ENCODE measurements around the gene DCTD.

Gene DCTD

DNA sequence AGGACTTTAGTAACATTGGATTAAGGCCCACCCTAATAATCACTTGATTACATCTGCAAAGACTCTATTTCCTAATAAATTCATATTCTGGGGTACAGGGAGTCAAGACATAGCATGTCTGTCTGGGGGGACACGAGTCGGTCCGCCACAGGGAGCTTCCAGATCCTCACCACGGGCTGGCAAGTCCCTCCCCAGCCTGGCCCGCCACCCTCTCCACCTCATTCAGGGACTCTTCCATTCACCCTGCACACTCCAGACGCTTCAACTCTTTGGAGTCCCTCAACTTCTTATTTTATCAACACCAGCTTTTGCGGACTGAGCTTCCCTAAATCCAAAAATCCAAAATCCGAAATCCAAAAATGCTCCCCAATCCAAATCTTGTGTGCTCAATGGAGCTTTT is 71.2 kb downstream of the DCTD start:
- no peak overlapping the region for H4K8ac ChIP-seq (ENCODE audit: low read depth, low read length)
- H3K4me3 ChIP-seq (ENCODE audit: low read length in 2 of 2) = no peak overlapping the region
- no peaks in the 10 kb centered on the region for H3K36me3 ChIP-seq (replicated peaks in 1 of 2; ENCODE audit: control insufficient read depth in 2 of 2, insufficient read depth in 2 of 2, low read length in 2 of 2)
- H2BK5ac ChIP-seq (ENCODE audit: low read length) = no peak overlapping the region
- no peak overlapping the region for H3K14ac ChIP-seq (ENCODE audit: low read length)
- peaks cover 3% of the 10 kb centered on the region for H3K79me1 ChIP-seq (ENCODE audit: low read depth, low read length)
- H2AFZ ChIP-seq (ENCODE audit: low read length) = no peak overlapping the region
- DNase-seq (ENCODE audit: low spot score) = no peak
- no peak overlapping the region for H2BK15ac ChIP-seq (ENCODE audit: low read length)
- H2AK5ac ChIP-seq (ENCODE audit: low read depth, low read length) = no peak overlapping the region
- WGBS, 2 donors (ENCODE audit: extremely low coverage in 2 of 2, insufficient read length in 2 of 2, insufficient replicate concordance in 1 of 2) = no CpG with 5 or more reads among the region's 8 CpGs
- no peak overlapping the region for H4K91ac ChIP-seq (ENCODE audit: low read depth, low read length, poor library complexity)
- no peak overlapping the region for H3K18ac ChIP-seq (ENCODE audit: low read length)
- H3K4me1 ChIP-seq (ENCODE audit: control insufficient read depth in 2 of 2, insufficient read depth in 1 of 2, low read depth in 1 of 2, low read length in 2 of 2) = peaks cover 4 to 12% of the 10 kb centered on the region in 2 donors
- no peak overlapping the region for H3K4me2 ChIP-seq (ENCODE audit: insufficient read depth, low read length, poor library complexity, severe bottlenecking)
- no peaks in the 10 kb centered on the region for H3K9me3 ChIP-seq (replicated peaks in 1 of 2; ENCODE audit: control insufficient read depth in 2 of 2, insufficient read depth in 1 of 2, low read depth in 1 of 2, low read length in 2 of 2)
- H3K27ac ChIP-seq (replicated peaks; ENCODE audit: low read length) = no peak overlapping the region
- H3K9ac ChIP-seq (ENCODE audit: low read depth, low read length, poor library complexity) = no peak overlapping the region
- H3K27me3 ChIP-seq (ENCODE audit: control insufficient read depth in 3 of 3, insufficient read depth in 3 of 3, low read depth in 1 of 3, low read length in 3 of 3) = no peaks in the 10 kb centered on the region
- H3K23ac ChIP-seq (ENCODE audit: low read depth, low read length, poor library complexity) = no peak overlapping the region
- H3K4ac ChIP-seq (ENCODE audit: low read length) = no peak overlapping the region
- no peak overlapping the region for H2BK120ac ChIP-seq (ENCODE audit: low read depth, low read length)
- H2BK12ac ChIP-seq (ENCODE audit: low read length) = no peak overlapping the region

DNA sequence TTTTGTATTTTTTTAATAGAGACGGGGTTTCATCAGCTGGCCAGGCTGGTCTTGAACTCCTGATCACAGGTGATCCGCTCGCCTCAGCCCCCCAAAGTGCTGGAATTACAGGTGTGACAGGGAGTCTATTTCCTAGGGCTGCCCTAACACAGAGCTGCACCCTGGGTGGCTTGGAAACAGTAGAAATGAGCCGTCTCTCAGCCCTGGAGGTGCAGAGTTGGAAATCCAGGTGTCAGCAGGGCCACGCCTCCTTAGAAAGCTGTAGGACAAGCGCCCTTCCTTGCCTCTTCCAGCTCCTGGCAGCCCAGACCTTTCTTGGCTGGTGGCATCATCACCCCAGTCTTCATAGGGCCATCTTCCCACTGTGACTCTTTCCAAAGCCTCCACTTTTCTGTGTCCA is 71.6 kb downstream of the DCTD start:
- Histone ChIP-seq H2BK12ac (ENCODE audit: low read length) (no peak overlapping the region), H3K36me3 (replicated peaks in 1 of 2; ENCODE audit: control insufficient read depth in 2 of 2, insufficient read depth in 2 of 2, low read length in 2 of 2) (no peaks in the 10 kb centered on the region), H3K18ac (ENCODE audit: low read length) (peak overlapping the region; percentile 44), H3K79me1 (ENCODE audit: low read depth, low read length) (peaks cover 3% of the 10 kb centered on the region), H3K4me3 (ENCODE audit: low read length in 2 of 2) (no peak overlapping the region), H3K4ac (ENCODE audit: low read length) (no peak overlapping the region), H3K14ac (ENCODE audit: low read length) (no peak overlapping the region), H2BK120ac (ENCODE audit: low read depth, low read length) (no peak overlapping the region), H3K9me3 (replicated peaks in 1 of 2; ENCODE audit: control insufficient read depth in 2 of 2, insufficient read depth in 1 of 2, low read depth in 1 of 2, low read length in 2 of 2) (no peaks in the 10 kb centered on the region), H2AFZ (ENCODE audit: low read length) (no peak overlapping the region), H2BK5ac (ENCODE audit: low read length) (no peak overlapping the region), H3K27me3 (ENCODE audit: control insufficient read depth in 3 of 3, insufficient read depth in 3 of 3, low read depth in 1 of 3, low read length in 3 of 3) (no peaks in the 10 kb centered on the region), H3K23ac (ENCODE audit: low read depth, low read length, poor library complexity) (no peak overlapping the region), H4K91ac (ENCODE audit: low read depth, low read length, poor library complexity) (no peak overlapping the region), H3K9ac (ENCODE audit: low read depth, low read length, poor library complexity) (no peak overlapping the region), H3K4me1 (ENCODE audit: control insufficient read depth in 2 of 2, insufficient read depth in 1 of 2, low read depth in 1 of 2, low read length in 2 of 2) (peaks cover 4 to 12% of the 10 kb centered on the region in 2 donors), H4K8ac (ENCODE audit: low read depth, low read length) (no peak overlapping the region), H3K27ac (replicated peaks; ENCODE audit: low read length) (no peak overlapping the region), H2AK5ac (ENCODE audit: low read depth, low read length) (no peak overlapping the region), H3K4me2 (ENCODE audit: insufficient read depth, low read length, poor library complexity, severe bottlenecking) (no peak overlapping the region), H2BK15ac (ENCODE audit: low read length) (no peak overlapping the region)
- DNase-seq (ENCODE audit: low spot score) = no peak
- no CpG with 5 or more reads among the region's 6 CpGs for WGBS, 2 donors (ENCODE audit: extremely low coverage in 2 of 2, insufficient read length in 2 of 2, insufficient replicate concordance in 1 of 2)

GRCh38 chr4:182843808-182844325 is 73.3 kb downstream of the DCTD start:
- no peak overlapping the region for H4K91ac ChIP-seq (ENCODE audit: low read depth, low read length, poor library complexity)
- H3K23ac ChIP-seq (ENCODE audit: low read depth, low read length, poor library complexity) = no peak overlapping the region
- H3K36me3 ChIP-seq (replicated peaks in 1 of 2; ENCODE audit: control insufficient read depth in 2 of 2, insufficient read depth in 2 of 2, low read length in 2 of 2) = no peaks in the 10 kb centered on the region
- no peaks in the 10 kb centered on the region for H3K79me1 ChIP-seq (ENCODE audit: low read depth, low read length)
- H3K4me3 ChIP-seq (ENCODE audit: low read length in 2 of 2) = no peak overlapping the region
- peaks cover 0 to 2% of the 10 kb centered on the region in 2 donors for H3K9me3 ChIP-seq (replicated peaks in 1 of 2; ENCODE audit: control insufficient read depth in 2 of 2, insufficient read depth in 1 of 2, low read depth in 1 of 2, low read length in 2 of 2)
- H2BK15ac ChIP-seq (ENCODE audit: low read length) = no peak overlapping the region
- no peak overlapping the region for H3K14ac ChIP-seq (ENCODE audit: low read length)
- no peak overlapping the region for H2BK5ac ChIP-seq (ENCODE audit: low read length)
- peaks cover 4 to 12% of the 10 kb centered on the region in 2 donors for H3K4me1 ChIP-seq (ENCODE audit: control insufficient read depth in 2 of 2, insufficient read depth in 1 of 2, low read depth in 1 of 2, low read length in 2 of 2)
- H3K9ac ChIP-seq (ENCODE audit: low read depth, low read length, poor library complexity) = no peak overlapping the region
- H3K4ac ChIP-seq (ENCODE audit: low read length) = no peak overlapping the region
- DNase-seq (ENCODE audit: low spot score) = no peak
- H2BK120ac ChIP-seq (ENCODE audit: low read depth, low read length) = no peak overlapping the region
- no CpG with 5 or more reads among the region's 9 CpGs for WGBS, 2 donors (ENCODE audit: extremely low coverage in 2 of 2, insufficient read length in 2 of 2, insufficient replicate concordance in 1 of 2)
- no peak overlapping the region for H2BK12ac ChIP-seq (ENCODE audit: low read length)
- H4K8ac ChIP-seq (ENCODE audit: low read depth, low read length) = no peak overlapping the region
- H2AK5ac ChIP-seq (ENCODE audit: low read depth, low read length) = no peak overlapping the region
- no peak overlapping the region for H3K18ac ChIP-seq (ENCODE audit: low read length)
- no peak overlapping the region for H2AFZ ChIP-seq (ENCODE audit: low read length)
- no peak overlapping the region for H3K4me2 ChIP-seq (ENCODE audit: insufficient read depth, low read length, poor library complexity, severe bottlenecking)
- no peak overlapping the region for H3K27ac ChIP-seq (replicated peaks; ENCODE audit: low read length)
- no peaks in the 10 kb centered on the region for H3K27me3 ChIP-seq (ENCODE audit: control insufficient read depth in 3 of 3, insufficient read depth in 3 of 3, low read depth in 1 of 3, low read length in 3 of 3)

GRCh38 chr4:182842759-182843390 is 74.3 kb downstream of the DCTD start:
- Histone ChIP-seq H3K4ac (ENCODE audit: low read length) (no peak overlapping the region), H3K18ac (ENCODE audit: low read length) (no peak overlapping the region), H3K23ac (ENCODE audit: low read depth, low read length, poor library complexity) (no peak overlapping the region), H2AFZ (ENCODE audit: low read length) (peak overlapping the region; percentile 24), H2BK15ac (ENCODE audit: low read length) (no peak overlapping the region), H2BK12ac (ENCODE audit: low read length) (no peak overlapping the region), H2BK5ac (ENCODE audit: low read length) (no peak overlapping the region), H3K4me1 (ENCODE audit: control insufficient read depth in 2 of 2, insufficient read depth in 1 of 2, low read depth in 1 of 2, low read length in 2 of 2) (peaks cover 4 to 12% of the 10 kb centered on the region in 2 donors), H3K79me1 (ENCODE audit: low read depth, low read length) (no peaks in the 10 kb centered on the region), H2AK5ac (ENCODE audit: low read depth, low read length) (no peak overlapping the region), H4K8ac (ENCODE audit: low read depth, low read length) (no peak overlapping the region), H3K4me3 (ENCODE audit: low read length in 2 of 2) (no peak overlapping the region), H3K27ac (replicated peaks; ENCODE audit: low read length) (no peak overlapping the region), H3K9ac (ENCODE audit: low read depth, low read length, poor library complexity) (no peak overlapping the region), H3K14ac (ENCODE audit: low read length) (no peak overlapping the region), H2BK120ac (ENCODE audit: low read depth, low read length) (no peak overlapping the region), H3K27me3 (ENCODE audit: control insufficient read depth in 3 of 3, insufficient read depth in 3 of 3, low read depth in 1 of 3, low read length in 3 of 3) (no peaks in the 10 kb centered on the region), H3K4me2 (ENCODE audit: insufficient read depth, low read length, poor library complexity, severe bottlenecking) (no peak overlapping the region), H3K9me3 (replicated peaks in 1 of 2; ENCODE audit: control insufficient read depth in 2 of 2, insufficient read depth in 1 of 2, low read depth in 1 of 2, low read length in 2 of 2) (peaks cover 0 to 2% of the 10 kb centered on the region in 2 donors), H4K91ac (ENCODE audit: low read depth, low read length, poor library complexity) (no peak overlapping the region), H3K36me3 (replicated peaks in 1 of 2; ENCODE audit: control insufficient read depth in 2 of 2, insufficient read depth in 2 of 2, low read length in 2 of 2) (no peaks in the 10 kb centered on the region)
- no peak for DNase-seq (ENCODE audit: low spot score)
- no CpG with 5 or more reads among the region's 17 CpGs for WGBS, 2 donors (ENCODE audit: extremely low coverage in 2 of 2, insufficient read length in 2 of 2, insufficient replicate concordance in 1 of 2)

Measured in neuronal stem cell (in vitro differentiated cells).